HepG2 (cell line): Measurements from ENCODE around the gene BOD1. TPM values are rescaled to one million over a fixed set of nuclear protein-coding genes. Genes with fewer than 3 reads are reported as not detected.

Source experiments
- ATF1 ChIP-seq: IDR thresholded peaks from 2 replicates; pipeline ENCODE4 v1.6.1; 2016; ENCODE audit warnings: mild to moderate bottlenecking, control low read depth
- POLR2G ChIP-seq: fragments of 200-400 bp; formaldehyde crosslinking; IDR thresholded peaks from 2 replicates; pipeline ENCODE4 v1.6.1; 2018; ENCODE audit warnings: mild to moderate bottlenecking, low read depth, low read length, moderate library complexity
- TGIF2 ChIP-seq: IDR thresholded peaks from 2 replicates; pipeline ENCODE4 v1.6.1; 2016; ENCODE audit warnings: control low read depth, missing compliant biosample characterization
- TP53 ChIP-seq: sonication (generic); formaldehyde crosslinking; conservative IDR thresholded peaks from 2 replicates; pipeline ENCODE4 v1.4.0; 2020; ENCODE audit warnings: missing genetic modification reagents
- ZNF747 ChIP-seq: sonication (generic); formaldehyde crosslinking; IDR thresholded peaks from 2 replicates; pipeline ENCODE4 v1.8.1; 2023; ENCODE audit warnings: missing genetic modification reagents, mild to moderate bottlenecking, borderline replicate concordance
- ZNF883 ChIP-seq: sonication (generic); formaldehyde crosslinking; IDR thresholded peaks from 2 replicates; pipeline ENCODE4 v1.5.1; 2020; ENCODE audit warnings: mild to moderate bottlenecking, missing genetic modification reagents; ENCODE audit errors: not compliant biosample characterization
- polyA plus RNA-seq, 8 experiments: library from polyadenylated mRNA; depleted of rRNA in 3 of 8; stranded (reverse) in 7 of 8; unstranded in 1 of 8; fragments of >200 nt; fragmentation: Illumina TruSeq in 4 of 8; extraction: Trizol in 4 of 8; gene quantifications; 2 replicates each; pipeline versions ENCODE4 v1.2.1 to v1.2.3, GENCODE V29; 2011 to 2016; ENCODE audit warnings: low read depth in 4 of 8, missing spikeins in 1 of 8, mixed read lengths in 1 of 8; ENCODE audit not compliant: insufficient read depth in 1 of 8
- total RNA-seq, 5 experiments: library from RNA; depleted of rRNA; stranded (reverse); fragments of >200 nt; fragmentation: Illumina TruSeq; extraction: Trizol; gene quantifications; 2 replicates each; pipeline ENCODE4 v1.2.3, GENCODE V29; 2016; ENCODE audit warnings: low read depth in 1 of 5
- TF ChIP-seq, protein P1 (sequence below): sonication (generic); formaldehyde crosslinking; IDR thresholded peaks from 2 replicates; pipeline ENCODE4 v1.9.0; 2021; ENCODE audit warnings: missing genetic modification reagents, mild to moderate bottlenecking, borderline replicate concordance
- TF ChIP-seq, protein P2 (sequence below): sonication (generic); formaldehyde crosslinking; IDR thresholded peaks from 2 replicates; pipeline ENCODE4 v1.4.0; 2020; ENCODE audit warnings: mild to moderate bottlenecking, missing genetic modification reagents
- TF ChIP-seq, protein P3 (sequence below): sonication (generic); formaldehyde crosslinking; IDR thresholded peaks from 2 replicates; pipeline ENCODE4 v1.5.0; 2020; ENCODE audit warnings: mild to moderate bottlenecking, missing genetic modification reagents, moderate library complexity
- TF ChIP-seq, protein P4 (sequence below): IDR thresholded peaks from 2 replicates; pipeline ENCODE4 v1.6.1; 2016; ENCODE audit warnings: mild to moderate bottlenecking
- TF ChIP-seq, protein P5 (sequence below): sonication (generic); formaldehyde crosslinking; IDR thresholded peaks from 2 replicates; pipeline ENCODE4 v1.4.0; 2020; ENCODE audit warnings: missing genetic modification reagents
- TF ChIP-seq, protein P6 (sequence below): sonication (generic); formaldehyde crosslinking; IDR thresholded peaks from 2 replicates; pipeline ENCODE4 v1.9.0; 2022; ENCODE audit warnings: low read depth, missing genetic modification reagents

BOD1 gene
- total and polyA plus RNA-seq, 2 of the 13 experiments (the other 11 are each of a cell fraction or from before 2014, with no cell fraction given), result 81.5 to 103 TPM

DNA sequence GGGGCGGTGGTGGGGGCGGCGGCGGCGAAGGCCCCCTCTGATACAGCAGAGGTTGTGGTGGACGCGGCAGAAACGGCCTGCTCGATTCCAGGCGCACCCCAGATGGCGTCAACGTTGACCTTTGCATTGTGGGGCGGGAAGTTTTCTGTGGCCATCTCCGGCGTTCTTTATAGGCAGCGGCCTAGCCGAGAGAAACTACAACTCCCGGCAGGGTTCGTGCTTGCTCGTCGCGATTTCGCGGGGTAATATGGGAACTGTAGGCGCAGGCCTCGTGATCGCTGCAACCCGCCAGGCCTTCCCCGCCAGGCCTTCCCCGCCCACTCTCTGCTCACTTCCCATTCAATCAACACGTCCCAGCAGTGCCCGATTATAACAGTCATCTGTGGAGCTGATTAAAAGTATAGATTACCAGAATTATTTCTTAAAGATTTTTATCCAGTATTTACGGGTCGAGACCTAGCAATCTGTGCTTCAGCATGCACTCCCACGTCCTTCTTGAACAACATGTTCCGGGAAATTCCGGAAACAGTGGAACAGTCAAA, at the start of gene BOD1 (continued):
- TF ChIP-seq, protein P1, sequence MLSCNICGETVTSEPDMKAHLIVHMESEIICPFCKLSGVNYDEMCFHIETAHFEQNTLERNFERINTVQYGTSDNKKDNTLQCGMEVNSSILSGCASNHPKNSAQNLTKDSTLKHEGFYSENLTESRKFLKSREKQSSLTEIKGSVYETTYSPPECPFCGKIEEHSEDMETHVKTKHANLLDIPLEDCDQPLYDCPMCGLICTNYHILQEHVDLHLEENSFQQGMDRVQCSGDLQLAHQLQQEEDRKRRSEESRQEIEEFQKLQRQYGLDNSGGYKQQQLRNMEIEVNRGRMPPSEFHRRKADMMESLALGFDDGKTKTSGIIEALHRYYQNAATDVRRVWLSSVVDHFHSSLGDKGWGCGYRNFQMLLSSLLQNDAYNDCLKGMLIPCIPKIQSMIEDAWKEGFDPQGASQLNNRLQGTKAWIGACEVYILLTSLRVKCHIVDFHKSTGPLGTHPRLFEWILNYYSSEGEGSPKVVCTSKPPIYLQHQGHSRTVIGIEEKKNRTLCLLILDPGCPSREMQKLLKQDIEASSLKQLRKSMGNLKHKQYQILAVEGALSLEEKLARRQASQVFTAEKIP (CRISPR knock-in tag), result no peak
- TF ChIP-seq, protein P2, sequence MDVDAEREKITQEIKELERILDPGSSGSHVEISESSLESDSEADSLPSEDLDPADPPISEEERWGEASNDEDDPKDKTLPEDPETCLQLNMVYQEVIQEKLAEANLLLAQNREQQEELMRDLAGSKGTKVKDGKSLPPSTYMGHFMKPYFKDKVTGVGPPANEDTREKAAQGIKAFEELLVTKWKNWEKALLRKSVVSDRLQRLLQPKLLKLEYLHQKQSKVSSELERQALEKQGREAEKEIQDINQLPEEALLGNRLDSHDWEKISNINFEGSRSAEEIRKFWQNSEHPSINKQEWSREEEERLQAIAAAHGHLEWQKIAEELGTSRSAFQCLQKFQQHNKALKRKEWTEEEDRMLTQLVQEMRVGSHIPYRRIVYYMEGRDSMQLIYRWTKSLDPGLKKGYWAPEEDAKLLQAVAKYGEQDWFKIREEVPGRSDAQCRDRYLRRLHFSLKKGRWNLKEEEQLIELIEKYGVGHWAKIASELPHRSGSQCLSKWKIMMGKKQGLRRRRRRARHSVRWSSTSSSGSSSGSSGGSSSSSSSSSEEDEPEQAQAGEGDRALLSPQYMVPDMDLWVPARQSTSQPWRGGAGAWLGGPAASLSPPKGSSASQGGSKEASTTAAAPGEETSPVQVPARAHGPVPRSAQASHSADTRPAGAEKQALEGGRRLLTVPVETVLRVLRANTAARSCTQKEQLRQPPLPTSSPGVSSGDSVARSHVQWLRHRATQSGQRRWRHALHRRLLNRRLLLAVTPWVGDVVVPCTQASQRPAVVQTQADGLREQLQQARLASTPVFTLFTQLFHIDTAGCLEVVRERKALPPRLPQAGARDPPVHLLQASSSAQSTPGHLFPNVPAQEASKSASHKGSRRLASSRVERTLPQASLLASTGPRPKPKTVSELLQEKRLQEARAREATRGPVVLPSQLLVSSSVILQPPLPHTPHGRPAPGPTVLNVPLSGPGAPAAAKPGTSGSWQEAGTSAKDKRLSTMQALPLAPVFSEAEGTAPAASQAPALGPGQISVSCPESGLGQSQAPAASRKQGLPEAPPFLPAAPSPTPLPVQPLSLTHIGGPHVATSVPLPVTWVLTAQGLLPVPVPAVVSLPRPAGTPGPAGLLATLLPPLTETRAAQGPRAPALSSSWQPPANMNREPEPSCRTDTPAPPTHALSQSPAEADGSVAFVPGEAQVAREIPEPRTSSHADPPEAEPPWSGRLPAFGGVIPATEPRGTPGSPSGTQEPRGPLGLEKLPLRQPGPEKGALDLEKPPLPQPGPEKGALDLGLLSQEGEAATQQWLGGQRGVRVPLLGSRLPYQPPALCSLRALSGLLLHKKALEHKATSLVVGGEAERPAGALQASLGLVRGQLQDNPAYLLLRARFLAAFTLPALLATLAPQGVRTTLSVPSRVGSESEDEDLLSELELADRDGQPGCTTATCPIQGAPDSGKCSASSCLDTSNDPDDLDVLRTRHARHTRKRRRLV, result no peak
- TF ChIP-seq, protein P3, sequence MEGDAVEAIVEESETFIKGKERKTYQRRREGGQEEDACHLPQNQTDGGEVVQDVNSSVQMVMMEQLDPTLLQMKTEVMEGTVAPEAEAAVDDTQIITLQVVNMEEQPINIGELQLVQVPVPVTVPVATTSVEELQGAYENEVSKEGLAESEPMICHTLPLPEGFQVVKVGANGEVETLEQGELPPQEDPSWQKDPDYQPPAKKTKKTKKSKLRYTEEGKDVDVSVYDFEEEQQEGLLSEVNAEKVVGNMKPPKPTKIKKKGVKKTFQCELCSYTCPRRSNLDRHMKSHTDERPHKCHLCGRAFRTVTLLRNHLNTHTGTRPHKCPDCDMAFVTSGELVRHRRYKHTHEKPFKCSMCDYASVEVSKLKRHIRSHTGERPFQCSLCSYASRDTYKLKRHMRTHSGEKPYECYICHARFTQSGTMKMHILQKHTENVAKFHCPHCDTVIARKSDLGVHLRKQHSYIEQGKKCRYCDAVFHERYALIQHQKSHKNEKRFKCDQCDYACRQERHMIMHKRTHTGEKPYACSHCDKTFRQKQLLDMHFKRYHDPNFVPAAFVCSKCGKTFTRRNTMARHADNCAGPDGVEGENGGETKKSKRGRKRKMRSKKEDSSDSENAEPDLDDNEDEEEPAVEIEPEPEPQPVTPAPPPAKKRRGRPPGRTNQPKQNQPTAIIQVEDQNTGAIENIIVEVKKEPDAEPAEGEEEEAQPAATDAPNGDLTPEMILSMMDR (CRISPR knock-in tag), result no peak; the same call in 1 of the 2 replicates
- TF ChIP-seq ATF1 (CRISPR knock-in tag), result peak; percentile 96
- TF ChIP-seq POLR2G, result peak; percentile 40; the same call in 1 of the 2 replicates
- TF ChIP-seq, protein P4, sequence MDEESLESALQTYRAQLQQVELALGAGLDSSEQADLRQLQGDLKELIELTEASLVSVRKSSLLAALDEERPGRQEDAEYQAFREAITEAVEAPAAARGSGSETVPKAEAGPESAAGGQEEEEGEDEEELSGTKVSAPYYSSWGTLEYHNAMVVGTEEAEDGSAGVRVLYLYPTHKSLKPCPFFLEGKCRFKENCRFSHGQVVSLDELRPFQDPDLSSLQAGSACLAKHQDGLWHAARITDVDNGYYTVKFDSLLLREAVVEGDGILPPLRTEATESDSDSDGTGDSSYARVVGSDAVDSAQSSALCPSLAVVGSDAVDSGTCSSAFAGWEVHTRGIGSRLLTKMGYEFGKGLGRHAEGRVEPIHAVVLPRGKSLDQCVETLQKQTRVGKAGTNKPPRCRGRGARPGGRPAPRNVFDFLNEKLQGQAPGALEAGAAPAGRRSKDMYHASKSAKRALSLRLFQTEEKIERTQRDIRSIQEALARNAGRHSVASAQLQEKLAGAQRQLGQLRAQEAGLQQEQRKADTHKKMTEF (CRISPR knock-in tag), result 0 out of 2 replicates have a peak, but pooled peaks have one; percentile 27
- TF ChIP-seq, protein P5, sequence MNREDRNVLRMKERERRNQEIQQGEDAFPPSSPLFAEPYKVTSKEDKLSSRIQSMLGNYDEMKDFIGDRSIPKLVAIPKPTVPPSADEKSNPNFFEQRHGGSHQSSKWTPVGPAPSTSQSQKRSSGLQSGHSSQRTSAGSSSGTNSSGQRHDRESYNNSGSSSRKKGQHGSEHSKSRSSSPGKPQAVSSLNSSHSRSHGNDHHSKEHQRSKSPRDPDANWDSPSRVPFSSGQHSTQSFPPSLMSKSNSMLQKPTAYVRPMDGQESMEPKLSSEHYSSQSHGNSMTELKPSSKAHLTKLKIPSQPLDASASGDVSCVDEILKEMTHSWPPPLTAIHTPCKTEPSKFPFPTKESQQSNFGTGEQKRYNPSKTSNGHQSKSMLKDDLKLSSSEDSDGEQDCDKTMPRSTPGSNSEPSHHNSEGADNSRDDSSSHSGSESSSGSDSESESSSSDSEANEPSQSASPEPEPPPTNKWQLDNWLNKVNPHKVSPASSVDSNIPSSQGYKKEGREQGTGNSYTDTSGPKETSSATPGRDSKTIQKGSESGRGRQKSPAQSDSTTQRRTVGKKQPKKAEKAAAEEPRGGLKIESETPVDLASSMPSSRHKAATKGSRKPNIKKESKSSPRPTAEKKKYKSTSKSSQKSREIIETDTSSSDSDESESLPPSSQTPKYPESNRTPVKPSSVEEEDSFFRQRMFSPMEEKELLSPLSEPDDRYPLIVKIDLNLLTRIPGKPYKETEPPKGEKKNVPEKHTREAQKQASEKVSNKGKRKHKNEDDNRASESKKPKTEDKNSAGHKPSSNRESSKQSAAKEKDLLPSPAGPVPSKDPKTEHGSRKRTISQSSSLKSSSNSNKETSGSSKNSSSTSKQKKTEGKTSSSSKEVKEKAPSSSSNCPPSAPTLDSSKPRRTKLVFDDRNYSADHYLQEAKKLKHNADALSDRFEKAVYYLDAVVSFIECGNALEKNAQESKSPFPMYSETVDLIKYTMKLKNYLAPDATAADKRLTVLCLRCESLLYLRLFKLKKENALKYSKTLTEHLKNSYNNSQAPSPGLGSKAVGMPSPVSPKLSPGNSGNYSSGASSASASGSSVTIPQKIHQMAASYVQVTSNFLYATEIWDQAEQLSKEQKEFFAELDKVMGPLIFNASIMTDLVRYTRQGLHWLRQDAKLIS (CRISPR knock-in tag), result no peak
- TF ChIP-seq ZNF747 (CRISPR knock-in tag), result no peak
- TF ChIP-seq, protein P6, sequence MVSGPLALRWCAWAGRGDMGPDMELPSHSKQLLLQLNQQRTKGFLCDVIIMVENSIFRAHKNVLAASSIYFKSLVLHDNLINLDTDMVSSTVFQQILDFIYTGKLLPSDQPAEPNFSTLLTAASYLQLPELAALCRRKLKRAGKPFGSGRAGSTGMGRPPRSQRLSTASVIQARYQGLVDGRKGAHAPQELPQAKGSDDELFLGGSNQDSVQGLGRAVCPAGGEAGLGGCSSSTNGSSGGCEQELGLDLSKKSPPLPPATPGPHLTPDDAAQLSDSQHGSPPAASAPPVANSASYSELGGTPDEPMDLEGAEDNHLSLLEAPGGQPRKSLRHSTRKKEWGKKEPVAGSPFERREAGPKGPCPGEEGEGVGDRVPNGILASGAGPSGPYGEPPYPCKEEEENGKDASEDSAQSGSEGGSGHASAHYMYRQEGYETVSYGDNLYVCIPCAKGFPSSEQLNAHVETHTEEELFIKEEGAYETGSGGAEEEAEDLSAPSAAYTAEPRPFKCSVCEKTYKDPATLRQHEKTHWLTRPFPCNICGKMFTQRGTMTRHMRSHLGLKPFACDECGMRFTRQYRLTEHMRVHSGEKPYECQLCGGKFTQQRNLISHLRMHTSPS, result no peak
- TF ChIP-seq TP53, result no peak
- no peak for TF ChIP-seq ZNF883
- TF ChIP-seq TGIF2, result no peak
